Upper lobe of left lung (tissue), 4 donors: ENCODE data around the gene IL6ST.
"Not testable (repeated sequence)": the region's sequence is repeated elsewhere in the genome, so short reads cannot be mapped to it uniquely, and the experiment has no call there.

ENCODE experiments used
- CTCF ChIP-seq, 6 experiments: fragments of 450-650 bp in 4 of 6; fragments of 200-600 bp in 2 of 6; sonication (generic) in 2 of 6; IDR thresholded peaks; one replicate each; pipeline ENCODE4 v1.5.1; 2016 to 2019; ENCODE audit warnings: antibody characterized with exemption in 6 of 6
- POLR2A ChIP-seq, 4 donors: fragments of 450-650 bp; IDR thresholded peaks; one replicate each; pipeline ENCODE4 v1.5.1; 2016 to 2017; ENCODE audit warnings: antibody characterized with exemption in 4 of 4, mild to moderate bottlenecking in 2 of 4

GRCh38 chr5:56029871-56030630 lies 35.3 kb upstream of the IL6ST start:
- TF ChIP-seq POLR2A, CTCF (IDR thresholded peaks at IDR 0.05): not testable (repeated sequence)
